NCI-H526 treated with DMSO at 0.1 percent for 48 hours (cell line): Measurements from ENCODE around the gene ITPK1.

Experiments
- DNase-seq: peaks from one replicate; lab custom pipeline; 2025; lab: John Stamatoyannopoulos, UW

Gene ITPK1

GRCh38 chr14:93059917-93060545 is 55.7 kb downstream of the ITPK1 start:
- no peak for DNase-seq

- no peak for DNase-seq
Measured at GRCh38 chr14:93059260-93059659, 56.5 kb downstream of the ITPK1 start.

GRCh38 chr14:93057586-93058280 is 58.0 kb downstream of the ITPK1 start:
- no peak for DNase-seq

DNA sequence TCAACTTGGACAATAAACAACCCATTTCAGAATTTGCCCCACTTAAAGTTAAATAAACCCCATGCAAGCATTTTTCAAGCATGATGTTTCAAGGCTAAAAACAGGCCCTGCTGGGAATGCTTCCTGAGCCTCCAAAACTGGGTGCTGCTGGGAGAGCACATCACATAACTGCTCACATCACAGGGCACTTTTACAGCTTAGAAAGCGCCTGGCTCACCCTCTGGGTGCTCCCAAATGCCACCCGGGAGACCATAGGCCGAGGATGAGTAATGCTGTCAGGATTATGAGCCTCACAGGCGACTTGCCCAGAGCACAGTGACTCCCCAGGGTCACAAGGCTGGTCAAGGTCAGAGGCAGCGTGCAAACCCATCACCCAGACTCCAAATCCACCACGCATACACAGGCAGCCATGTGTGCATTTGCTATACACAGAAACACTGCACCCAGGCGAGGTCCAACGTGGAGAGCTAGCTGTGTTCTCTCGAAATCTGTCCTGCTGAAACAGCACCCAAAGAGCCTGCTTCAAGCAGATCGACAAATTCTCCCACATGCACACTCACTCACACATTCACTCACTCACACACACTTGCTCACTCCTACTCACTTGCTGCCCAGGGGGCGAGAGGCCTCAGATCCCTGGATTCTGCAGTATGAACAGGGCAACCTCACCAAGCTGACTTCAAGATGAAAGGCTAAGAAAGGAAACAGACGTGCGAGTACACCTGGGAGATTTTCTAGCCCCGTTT is 58.7 kb downstream of the ITPK1 start:
- DNase-seq: no peak

DNA sequence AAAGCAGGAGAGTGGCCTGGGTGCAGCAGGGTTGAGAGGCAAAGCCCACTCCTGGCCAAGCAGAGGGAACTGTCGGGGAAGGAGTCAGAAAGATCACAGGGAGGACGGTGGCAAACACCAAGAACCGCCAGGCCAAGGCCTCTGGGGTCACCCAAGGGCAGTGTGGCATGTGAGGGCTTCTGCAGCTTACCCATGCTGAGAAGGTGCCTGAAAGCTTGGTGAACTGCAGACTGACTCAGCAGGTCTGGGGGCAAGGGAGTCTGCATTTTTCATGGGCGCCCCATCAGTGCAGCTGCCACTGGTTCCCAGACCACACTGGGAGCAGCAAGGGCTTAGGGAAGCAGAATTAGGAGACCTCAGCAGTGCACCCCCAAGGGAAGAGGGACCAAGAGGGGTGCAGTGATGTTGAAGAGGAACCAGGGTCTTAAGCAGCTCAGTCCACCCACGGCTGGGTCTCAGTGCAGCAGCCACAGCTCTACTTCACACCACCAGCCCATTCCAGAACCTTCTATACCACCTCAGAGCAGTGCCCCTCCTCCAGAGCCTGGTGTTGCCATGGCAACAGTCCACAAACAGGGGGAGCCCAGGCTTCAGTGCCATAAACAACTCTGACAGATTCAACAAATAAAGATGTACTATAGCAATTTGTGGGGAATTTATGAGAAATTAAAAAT is 59.4 kb downstream of the ITPK1 start:
- DNase-seq: no peak

- DNase-seq: no peak
Measured at GRCh38 chr14:93055651-93056115, 60.0 kb downstream of the ITPK1 start.

DNA sequence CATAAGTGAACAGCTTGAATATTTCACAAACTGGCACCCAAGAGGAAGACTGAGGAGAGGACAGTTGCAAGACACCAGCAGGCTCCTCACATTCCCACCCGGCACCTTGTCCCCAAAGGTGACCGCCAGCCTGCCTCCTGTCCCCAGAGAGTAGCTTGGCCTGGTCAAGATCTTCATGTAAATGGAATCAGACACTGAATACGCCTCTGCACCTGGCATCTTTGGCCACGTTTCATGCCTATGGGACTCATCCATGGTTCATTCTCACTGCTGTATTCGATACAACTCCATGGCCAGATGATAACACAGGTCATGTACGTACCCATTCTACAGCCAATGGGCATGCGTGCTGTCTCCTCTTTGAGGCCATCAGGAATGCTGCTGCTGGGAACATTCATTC is 60.8 kb downstream of the ITPK1 start:
- no peak for DNase-seq

DNA sequence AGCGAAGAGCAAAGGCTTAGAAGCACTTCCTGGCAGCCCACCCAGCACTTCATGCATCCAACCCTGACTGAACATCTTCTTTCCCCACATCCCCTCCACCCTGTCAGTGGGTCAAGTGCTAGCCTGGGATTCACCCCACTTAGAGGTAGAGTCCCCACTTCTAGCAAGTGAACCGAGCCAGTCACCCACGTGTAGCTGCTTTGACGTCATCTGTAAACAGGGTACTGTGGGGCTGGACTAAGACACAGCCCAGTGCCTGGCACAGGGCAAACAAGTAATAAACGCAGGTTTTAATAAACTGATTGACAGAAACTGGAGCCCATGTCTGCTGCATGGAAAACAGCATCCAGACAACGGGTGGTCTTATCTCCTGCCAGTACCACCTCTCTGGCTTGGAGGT is 61.7 kb downstream of the ITPK1 start:
- DNase-seq: no peak

DNA sequence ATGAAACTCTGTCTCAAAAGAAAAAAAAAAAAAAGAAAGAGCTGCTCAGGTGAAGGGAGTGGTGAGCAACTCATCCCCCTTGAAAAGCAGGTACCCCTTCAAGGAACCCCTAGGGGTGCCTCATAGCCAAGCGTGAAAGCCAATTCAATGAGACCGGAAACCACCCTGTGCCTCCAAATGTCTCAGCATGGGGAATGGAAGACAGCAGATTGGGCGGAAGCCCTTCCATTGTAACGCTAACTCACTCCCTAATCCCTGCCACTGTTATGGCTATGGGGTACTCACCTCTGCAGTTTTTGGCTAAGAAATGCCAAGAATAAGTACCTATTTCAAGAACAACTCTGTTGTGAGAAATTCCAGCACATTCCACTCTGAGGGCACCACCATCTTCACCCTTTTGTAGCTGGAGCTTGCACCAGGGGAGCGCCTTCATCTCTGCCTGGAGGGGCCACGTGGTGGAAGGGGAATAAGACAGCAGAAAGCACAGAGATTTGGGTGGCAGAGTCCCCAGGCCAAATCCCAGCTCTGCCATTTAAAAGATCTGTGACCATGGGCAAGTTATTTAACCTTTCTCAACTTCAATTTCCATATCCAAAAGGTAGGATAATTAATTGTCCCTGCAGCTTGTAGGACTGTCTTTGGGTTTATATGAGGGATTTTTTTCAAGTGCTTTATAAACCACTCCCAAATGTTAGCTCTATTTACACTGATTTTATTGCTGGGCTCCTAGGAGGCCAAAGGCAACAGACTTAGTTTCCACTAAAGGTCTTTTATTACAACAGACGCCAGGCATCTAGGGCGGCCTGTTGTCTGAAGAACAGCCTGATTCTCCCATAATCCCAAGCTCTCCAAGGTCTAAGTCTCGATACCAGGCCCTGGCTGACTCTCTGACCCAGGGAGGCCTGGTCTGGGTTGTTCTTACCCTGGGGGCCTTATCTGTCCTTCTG is 63.9 kb downstream of the ITPK1 start:
- DNase-seq: no peak

DNA sequence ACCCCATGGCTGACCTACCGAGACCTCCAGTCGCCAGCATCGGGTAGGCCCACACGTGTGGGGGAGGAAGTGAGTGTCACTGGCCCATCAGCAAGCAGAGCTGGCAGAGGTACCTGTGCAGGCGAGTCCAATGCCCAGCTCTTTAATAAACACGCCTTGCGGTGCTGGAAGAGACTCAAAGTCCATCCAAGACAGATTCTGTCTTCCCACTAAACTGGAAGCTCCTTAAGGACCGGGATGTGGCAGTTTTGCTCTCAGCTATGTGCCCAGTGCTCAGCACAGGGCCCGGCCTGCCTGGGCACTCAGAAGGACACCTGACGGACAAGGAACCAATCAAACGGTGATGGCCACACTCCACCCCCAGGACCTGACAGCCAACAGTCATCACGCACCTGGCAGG is 65.0 kb downstream of the ITPK1 start:
- DNase-seq: no peak

- DNase-seq: no peak
Measured at GRCh38 chr14:93049867-93050331, 65.8 kb downstream of the ITPK1 start.

- DNase-seq: no peak
Measured at GRCh38 chr14:93049315-93049714, 66.4 kb downstream of the ITPK1 start.

- no peak for DNase-seq
Measured at GRCh38 chr14:93048843-93049242, 66.9 kb downstream of the ITPK1 start.

GRCh38 chr14:93047661-93048060 is 68.1 kb downstream of the ITPK1 start:
- no peak for DNase-seq

DNA sequence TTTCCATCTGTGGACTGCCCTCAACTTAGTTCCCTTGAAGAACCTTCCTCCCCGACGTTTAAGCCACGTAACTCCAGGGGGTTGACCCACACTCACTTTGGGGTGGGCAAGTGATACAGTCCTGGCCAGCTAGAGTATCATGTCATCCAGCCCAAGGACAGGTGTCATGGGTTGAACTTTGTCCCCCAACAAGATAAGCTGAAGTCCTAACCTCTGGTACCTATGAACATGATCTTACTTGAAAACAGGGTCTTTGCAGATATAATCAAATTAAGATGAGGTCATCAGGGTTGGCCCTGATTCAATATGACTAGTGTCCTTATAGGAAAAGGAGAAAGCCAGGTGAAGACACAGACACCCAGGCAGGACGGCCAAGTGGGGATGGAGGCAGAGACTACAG is 68.6 kb downstream of the ITPK1 start:
- DNase-seq: no peak

DNA sequence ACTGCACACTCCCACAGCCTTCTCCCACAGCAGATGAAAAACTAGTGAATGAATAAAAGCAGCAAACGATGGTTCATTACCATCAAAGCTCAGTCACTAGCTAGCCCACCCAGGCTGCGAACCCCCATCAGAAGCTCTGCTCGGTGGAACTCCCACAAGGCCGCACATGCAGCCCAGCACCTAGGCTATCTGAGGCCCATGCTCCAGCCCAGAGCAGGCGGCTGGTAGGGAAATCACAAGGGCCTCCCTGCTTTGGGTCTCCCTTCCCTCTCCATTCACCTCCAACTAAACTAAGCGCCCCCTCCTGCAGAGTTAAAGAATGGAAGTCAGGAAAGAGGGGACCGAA is 69.0 kb downstream of the ITPK1 start:
- no peak for DNase-seq

DNA sequence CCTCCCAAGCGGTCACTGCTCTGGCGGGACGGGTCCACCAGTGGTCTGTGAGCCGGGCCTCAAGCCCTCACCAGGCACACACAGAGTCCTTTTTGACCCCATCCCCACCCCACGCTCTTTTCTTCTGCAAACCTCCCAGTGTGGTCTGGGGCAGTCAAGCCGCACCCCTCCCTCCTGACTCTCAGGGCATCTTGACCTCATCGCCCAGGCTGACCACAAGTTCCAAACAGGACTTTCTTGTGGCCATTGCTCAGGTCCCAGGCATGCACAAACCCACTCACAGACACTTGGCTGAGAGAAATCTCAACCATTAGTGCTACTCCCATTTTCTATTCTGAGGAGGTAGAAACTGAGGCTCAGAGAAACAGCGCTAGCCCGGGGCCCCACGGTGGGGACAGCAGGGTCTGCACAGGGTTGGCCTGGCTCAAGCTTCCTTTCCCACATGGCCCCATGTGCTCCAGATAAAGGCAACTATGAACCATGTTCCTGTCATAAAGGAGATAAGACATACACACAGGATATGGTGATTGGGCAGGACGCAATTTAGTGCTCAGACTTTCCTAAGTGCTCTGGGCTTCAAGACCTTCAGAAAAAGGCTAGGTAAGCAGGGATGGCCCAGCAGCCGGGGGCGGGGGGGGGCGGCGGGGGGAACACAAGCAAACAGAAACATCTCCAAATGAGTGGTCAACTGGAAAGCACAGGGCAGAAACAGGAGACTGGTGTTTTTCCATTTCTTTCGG is 69.6 kb downstream of the ITPK1 start:
- DNase-seq: no peak

GRCh38 chr14:93045211-93045674 is 70.5 kb downstream of the ITPK1 start:
- DNase-seq: no peak

- no peak for DNase-seq
Measured at GRCh38 chr14:93044556-93044955, 71.2 kb downstream of the ITPK1 start.

GRCh38 chr14:93044121-93044520 is 71.6 kb downstream of the ITPK1 start:
- DNase-seq: no peak
